HK-2 (cell line): ENCODE data around the gene JADE3.

Experiments
- DNase-seq: peaks from one replicate; pipeline ENCODE4 v3.0.0-alpha.2; 2018; ENCODE audit not compliant: unreplicated experiment

Gene JADE3

DNA sequence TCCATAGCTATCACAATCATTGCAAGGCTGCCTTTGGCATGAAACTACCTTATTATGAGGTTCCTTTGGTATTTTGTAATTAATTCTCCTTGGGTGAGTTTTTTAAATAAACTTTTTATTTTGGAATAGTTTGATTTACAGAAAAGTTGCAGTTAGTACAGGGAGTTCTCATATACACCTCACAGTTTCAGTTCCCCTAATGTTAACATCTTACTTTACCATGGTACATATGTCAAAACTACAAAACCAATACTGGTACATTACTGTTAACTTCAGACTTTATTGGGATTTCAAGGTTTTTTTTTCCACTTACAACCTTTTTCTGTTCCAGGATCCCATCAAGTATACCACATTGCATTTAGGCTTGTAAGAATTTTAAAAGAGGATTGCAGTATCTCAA is 114.0 kb downstream of the JADE3 start:
- no peak for DNase-seq

DNA sequence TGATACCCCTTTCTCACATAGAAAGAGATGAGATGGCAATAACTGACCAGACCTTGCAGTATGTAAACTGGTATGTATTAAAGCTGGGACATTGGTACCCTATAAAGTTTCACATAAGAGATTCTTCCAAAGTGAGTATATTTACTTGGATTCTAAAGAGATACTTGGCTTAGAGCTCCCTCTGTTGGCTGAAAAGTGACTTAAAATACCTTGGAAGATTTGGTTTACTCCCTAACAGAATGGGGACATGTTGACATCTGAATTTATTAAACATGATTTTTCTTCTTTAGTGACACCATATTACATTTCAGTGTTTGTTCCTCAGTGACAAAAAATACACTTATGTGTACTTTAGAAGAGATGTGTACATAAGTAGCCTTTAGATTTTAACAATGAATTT is 118.1 kb downstream of the JADE3 start:
- DNase-seq: no peak

DNA sequence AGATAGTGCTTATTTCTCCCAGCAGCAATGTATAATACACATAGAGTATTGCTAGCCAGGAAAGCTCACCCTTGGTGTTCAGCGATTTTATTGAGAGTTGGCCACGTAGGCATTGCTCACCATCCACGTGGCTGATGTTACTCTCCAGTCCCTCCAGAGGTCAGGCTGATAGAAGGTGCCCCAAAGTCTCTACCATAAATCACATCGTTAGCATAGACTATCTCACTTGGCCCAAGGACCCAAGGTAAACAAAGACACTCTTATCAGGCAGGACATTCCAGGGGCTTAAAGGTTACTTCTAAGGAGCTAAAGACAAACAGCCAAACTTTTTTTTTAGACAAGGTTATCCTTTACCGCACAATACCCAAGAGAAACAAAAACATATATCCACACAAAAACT is 135.8 kb downstream of the JADE3 start:
- no peak for DNase-seq

DNA sequence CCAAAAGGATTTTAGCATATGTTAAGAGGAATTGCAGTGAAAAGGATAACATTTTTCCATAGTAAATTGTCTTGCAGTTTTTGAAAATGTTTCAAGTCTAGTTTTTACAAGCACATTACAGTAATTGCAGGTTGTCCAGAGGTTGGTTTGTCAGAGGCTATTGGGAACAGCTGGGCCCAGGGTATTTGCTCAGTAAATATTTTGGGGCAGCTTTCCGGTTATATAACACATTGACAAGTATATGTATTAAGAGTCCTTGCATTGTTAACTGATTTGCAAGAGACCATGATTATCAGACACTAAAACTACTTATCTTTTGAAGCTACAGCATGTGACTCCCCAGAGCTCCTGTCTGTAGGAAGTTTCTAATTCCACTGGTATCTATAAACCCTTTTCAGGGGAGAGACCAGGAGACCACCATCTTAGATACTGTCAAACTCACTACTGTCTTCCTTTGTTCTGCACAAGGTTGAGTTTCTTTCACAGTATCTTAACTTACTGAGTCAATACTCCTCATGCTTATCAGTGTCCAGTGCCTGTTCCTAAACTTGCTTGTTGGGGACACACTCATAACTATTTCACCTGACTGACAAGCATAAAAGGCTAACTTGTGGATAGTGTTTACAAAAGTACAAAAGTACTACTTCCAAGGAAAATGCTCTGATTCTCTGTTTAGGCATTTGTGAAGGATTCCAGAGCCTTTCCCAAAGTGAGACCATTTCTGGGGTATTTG is 147.1 kb downstream of the JADE3 start:
- DNase-seq: no peak

DNA sequence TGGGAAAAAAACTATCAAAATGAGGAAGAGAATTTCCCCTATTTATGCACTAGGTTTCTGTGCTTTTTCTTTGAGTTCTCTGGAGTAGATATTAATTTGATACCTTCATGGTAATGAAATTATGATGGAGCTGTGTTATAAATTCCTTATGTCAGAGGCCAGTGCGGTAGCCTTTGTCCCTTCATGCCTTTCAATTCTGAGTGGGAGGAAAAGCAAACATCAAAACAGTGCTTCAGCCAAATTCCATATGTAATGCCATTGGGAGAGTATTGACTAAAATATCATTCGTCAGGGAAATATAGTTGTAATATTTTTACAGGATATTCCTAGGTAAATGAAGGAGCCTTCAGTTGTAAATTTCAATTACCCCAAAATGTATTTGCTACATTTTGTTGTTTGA is 148.5 kb downstream of the JADE3 start:
- DNase-seq: no peak

DNA sequence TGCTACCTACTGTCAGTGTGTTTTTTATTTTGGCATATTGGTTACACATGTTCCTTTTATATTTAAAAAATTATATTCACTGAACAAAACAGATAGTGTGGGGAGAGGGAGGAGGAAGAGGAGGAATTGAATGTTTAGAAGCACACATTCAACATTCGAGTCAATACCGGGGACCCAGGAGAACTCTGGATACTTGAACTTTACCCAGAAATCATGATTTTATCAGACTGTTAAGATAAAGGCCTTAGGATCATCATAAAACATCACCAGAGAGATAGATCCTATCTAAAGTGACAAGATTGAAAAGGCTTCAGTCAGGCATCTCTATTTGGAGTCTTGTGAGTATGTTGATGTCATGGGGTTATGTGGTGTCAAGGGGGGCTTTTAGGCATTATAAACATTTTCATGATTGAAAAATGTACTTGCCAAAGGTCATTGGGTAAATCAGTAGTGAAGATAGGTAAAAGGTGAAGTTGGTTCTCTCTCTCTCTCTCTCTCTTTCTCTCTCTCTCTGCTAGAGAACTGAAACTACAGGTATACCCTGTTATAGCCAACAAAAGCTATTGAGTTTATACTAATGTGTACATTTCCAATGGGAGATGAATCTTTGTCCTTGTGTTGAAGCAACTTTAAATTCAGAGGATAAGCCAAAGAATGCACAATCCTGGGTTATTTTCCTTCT is 149.2 kb downstream of the JADE3 start:
- no peak for DNase-seq

DNA sequence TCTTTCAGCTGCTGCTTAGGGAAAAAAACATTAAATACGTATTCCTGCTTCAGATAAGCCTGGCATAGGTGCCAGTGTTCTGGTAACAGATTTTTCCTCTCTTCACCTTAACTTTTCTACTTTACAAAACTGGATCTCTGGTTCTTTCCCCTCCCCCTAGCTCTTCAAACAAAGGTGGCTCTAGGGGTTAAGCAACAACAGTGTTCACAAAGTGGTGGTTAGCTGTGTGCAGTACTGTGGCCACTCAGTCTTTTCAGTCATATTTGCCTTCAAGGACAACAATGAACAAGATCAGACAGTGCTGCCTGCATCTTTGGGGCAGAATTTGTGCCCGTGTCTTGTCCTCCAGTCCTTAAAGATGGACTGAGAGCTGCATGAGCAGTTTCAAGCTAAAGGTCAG is 151.0 kb downstream of the JADE3 start:
- DNase-seq: no peak

DNA sequence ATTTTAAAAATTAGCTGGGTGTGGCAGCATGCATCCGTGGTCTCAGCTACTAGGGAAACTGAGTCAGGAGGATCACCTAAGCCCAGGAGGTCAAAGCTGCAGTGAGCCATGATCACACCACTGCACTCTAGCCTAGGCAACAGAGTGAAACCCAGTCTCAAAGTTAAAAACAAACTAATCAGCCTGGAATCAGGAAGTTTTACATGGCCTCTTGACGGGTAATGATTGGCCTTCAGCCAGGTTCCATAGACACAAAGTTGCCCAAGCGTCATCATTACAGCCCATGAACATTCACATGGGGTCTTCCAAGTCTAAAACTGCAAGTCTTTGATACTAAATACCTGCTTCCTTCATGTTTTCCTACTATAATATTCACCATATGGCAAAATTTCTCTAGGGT is 156.0 kb downstream of the JADE3 start:
- DNase-seq: no peak

DNA sequence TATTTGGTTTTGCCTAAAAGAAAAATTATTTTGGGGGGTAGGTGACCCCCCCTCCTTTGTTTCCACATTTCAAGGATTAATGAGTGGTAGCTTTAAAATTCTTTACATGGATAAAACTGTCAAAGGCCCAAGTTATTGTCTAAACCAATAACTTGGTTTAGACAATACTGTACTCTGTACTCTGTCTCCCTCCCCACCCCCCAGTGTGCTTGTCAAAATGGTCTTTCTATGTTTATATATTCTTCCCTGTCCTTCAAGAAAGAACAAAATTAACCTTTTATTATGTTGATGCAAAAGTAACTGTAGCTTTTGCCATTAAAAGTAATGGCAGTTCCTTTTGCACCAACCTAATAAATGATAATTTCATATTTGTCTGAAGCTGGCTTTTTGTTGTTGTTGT is 156.5 kb downstream of the JADE3 start:
- no peak for DNase-seq

DNA sequence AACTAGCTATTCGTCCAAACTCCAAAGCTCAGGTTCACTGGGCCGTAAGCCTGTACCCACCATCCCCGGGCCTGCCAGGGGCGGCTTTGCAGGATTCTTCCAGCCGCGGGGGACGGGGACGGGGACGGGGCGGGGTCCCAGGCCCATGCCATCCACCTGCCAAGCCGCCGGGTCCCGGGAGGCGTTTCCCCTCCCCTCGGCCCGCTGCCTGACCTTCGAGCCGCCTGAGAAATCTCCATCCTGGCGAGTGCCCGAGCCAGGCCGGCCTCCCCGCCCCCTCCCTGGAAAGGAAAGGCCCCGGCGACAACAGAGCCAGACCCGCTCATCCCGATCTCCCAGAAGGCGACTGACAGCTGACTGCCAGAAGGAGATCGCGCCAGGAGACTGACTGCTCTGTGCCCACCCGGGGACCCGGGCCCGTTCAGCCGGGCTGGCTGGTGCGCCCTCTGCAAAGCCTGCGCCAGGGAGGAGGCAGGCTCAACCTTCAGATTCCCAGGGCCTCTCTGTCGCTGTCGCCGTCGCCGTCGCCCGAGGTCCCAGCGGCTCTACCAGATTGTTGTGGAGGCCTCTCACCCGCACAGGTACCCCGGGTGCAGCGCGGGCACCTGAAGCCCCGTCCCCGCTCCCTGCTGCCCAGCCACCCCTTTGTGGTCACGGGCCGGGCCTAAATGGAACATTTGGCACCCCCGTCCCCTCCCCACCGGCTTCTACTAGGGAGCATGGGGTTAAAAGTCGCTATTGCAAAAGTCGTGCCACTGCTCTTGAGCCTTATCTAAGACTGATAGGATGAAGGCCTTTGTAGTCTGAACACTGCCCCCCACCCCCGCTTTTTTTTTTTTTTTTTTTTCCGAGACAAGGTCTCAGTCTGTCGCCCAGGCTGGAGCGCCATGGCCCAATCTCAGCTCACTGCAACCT is 166.2 kb downstream of the JADE3 start, which contains the start of gene RGN:
Gene RGN (plus strand): TSS at position 315 of the 915 bp plus-strand sequence. CDS start 2,702 bp downstream, outside the sequence.
- DNase-seq: no peak

DNA sequence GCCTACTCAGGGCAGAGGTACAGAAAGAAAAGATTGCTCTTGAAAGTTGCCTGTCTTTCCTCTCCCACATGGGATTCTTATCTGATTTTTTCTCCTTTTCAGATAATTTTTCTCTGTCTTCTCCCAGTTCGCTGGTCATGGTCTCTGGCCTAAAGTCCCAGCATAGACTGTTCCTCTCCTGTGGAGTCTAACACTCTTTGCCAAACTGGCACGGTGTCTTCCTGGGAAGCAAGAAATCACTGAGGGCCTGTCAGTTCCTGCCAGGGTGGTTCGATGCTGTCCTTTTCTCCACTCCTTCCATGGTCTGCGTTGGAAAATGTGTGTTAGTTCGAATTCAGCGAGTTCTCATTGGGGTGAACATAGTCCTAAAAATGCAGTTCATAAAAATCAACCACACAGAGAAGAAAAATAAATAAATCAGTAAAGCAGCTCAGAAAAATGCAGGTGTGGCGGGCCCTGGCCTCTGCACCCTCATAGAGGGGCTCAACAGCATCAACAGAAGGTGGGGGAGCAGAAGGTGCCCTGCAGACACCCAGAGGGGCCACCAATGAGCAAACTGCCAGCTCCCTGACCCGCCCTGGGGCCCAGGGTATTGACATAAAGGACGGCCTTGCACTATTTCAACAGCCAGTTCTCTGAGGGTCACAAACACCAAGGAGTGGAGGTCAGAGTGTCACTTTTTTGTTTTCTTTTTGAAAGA is 168.1 kb downstream of the JADE3 start:
- DNase-seq: no peak

DNA sequence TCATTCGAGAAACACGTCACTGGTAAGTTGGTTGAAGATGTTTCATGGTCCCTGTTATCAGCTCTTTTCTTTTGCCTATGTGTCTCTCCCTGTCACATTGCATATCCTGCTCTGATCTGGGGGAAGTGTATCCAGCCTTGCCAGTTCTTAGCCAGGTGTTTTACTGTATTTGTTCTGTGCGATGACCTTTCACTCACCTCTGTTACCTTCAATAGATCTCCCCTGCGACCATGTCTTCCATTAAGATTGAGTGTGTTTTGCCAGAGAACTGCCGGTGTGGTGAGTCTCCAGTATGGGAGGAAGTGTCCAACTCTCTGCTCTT is 168.7 kb downstream of the JADE3 start:
- no peak for DNase-seq

DNA sequence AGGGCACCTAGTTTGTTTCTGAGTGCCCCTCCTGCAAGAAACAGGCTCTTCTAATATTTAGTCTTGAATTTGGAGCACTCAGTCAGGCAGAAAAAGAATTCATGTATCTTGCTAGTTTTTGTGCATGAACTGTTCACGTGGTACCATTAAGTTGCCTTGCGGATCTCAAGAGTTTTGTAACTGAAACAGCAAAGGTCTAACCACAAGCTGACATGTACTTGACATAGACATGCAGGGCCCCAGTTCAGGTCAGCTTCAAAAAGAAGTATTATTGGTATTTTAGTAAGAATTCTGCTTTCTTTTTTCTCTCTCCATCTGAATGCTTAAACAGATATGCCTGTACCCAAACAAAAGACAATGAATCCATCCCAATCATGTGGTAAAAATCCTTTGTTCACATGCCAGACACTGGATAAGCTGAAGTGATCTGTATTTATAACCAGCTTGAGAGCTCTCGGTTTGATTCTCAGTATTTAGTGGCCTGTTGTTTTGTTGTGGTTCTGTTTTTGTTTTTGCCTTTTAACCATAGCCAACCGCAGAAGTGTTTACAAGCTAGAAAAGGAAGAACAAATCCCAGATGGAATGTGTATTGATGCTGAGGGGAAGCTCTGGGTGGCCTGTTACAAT is 179.0 kb downstream of the JADE3 start:
- DNase-seq: no peak

DNA sequence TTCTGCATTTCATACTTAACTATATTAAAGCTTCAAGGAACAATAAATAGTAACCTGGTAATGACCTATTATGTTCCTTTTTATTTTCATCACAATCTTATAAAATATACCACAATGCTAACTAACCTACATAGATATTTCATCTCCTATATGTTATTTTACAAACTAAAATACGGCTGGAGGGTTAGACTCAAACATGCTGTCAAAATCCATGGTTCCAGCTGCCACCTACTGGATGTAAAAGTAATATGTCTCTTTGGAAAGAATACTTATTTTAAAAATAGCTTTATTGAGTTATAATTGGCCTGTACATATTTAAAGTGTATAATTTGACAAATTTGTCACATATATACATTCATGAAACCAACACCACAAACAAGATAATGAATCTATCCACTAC is 181.0 kb downstream of the JADE3 start:
- no peak for DNase-seq

DNA sequence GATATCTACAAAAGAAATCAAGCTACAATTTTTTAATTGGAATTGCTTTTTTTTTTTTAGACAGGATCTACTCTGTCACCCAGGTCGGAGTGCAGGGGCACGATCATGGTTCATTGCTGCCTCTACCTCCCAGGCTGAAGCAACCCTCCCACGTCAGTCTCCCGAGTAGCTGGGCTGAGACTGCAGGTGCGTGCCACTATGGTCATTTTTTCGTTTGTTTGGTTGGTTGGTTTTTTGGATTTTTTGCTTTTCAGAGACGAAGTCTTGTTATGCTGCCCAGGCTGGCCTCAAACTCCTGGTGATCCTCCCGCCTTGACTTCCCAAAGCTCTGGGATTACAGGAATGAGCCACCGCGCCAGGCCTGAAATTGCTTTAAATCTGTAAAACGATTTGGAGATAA is 181.6 kb downstream of the JADE3 start:
- DNase-seq: no peak

DNA sequence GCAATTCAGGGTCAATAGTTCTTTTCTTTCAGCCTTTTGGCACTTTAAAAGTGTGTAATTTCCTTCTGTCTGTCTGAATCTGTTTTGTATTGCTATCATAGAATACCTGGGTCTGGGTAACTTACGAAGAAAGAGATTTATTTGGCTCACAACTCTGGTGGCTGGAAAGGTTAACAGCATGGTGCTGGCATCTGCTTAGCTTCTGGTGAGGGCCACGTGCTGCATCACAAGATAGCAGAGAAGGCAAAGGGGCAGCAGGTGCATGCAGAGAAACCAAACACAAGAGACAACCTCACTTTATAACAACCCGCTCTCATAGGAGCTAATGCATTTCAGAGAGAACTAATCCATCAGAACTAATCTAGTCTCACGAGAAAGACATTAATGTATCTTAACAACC is 184.8 kb downstream of the JADE3 start:
- DNase-seq: no peak

DNA sequence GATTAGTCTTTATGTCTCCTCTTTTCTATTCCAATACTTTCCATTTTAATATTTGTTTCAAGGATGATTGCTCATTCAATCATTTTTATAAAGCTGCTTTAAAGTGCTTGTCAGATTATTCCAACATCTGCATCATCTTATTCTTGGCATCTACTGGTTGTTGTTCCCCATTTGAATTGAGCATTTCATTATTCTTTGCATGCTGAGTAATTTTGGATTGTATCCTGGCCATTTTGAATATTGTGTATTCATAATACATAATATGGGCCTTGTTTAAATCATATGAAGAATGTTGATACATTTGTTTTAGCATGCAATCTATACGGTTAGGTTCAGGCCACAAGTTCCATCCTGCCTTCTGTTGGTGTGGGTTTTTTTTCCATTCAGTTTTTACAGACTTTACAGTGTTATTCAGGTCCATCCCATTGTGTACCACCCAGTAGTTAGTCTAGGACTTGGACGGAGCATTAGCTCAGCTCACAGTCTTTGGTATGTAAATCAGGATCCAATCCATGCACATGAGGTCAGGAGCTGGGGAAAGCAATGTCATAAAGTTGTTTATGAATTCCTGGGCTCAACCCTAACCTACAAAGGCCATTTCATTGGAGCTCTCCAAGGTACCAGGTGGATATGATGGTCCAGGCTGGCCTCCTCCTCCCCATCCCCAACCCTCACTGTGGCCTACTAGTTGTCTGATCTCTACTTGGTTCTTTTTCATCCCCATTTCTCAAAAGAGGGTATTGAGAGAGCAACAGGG is 186.3 kb downstream of the JADE3 start:
- no peak for DNase-seq

DNA sequence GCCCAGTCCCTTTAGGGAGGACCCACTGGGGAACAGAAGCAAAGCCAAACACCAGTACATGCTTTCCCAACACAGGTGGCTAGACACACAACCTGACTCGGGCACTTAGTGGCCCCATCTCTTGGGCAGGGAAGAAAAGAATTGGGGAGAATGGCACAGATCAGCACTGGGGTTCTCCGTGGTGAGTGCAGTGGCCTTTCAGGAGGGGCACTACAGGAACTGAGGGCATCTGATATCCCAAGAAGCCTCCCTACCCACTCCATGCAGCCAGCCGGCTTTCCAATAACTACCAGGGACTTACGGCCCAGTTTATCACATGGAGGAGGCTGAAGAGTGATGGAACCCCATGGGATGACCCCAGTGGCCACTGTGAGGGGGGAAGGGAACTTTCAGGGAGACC is 189.0 kb downstream of the JADE3 start:
- DNase-seq: no peak
